ENCODE results near the gene NUTM2F. TPM values are rescaled to one million over a fixed set of nuclear protein-coding genes. Genes with fewer than 3 reads are reported as not detected.

NUTM2F gene
- total and polyA plus RNA-seq, 2 donors (not counting 3 experiments of a cell fraction or from before 2014, with no cell fraction given), result not detected

- H3K4me1 ChIP-seq (ENCODE audit: control insufficient read depth, extremely low read depth, insufficient read depth, low read length), result no peaks in the 10 kb centered on the region
- H3K9me3 ChIP-seq (replicated peaks; ENCODE audit: control insufficient read depth, insufficient read depth, low read length), result no peaks in the 10 kb centered on the region
- H4K20me1 ChIP-seq (replicated peaks; ENCODE audit: control insufficient read depth, extremely low read depth, insufficient read depth, low read length), result no peaks in the 10 kb centered on the region
- intact Hi-C loops (cut with micrococcal nuclease) (no loop called here), dilution Hi-C loops (cut with MboI; ENCODE audit: extremely low pct_ligation_motif_present, low sequenced_read_pairs) (no loop called here)
- no TSS peak for BruUV-seq (replicated peaks)
- TF ChIP-seq POLR2AphosphoS5 (IDR thresholded peaks at IDR 0.05; ENCODE audit: insufficient read depth, low read depth, low read length), result no peak
- no peaks in the 10 kb centered on the region for H3K9me1 ChIP-seq (replicated peaks; ENCODE audit: control insufficient read depth, extremely low read depth, insufficient read depth, low read length)
- CTCF ChIA-PET, result no interaction called here
- H3K27me3 ChIP-seq (ENCODE audit: control insufficient read depth in 2 of 2, insufficient read depth in 2 of 2, low read length in 2 of 2), result no peaks in the 10 kb centered on the region
- DNase-seq (ENCODE audit: low read depth, low spot score) (no peak), FAIRE-seq (no peak)
- POLR2A ChIA-PET, result no interaction called here
- H3K79me2 ChIP-seq (ENCODE audit: control insufficient read depth, insufficient read depth, low read length), result no peaks in the 10 kb centered on the region
- no peak overlapping the region for H3K4me2 ChIP-seq (ENCODE audit: insufficient read depth, low read length)
- no peak overlapping the region for H3K27ac ChIP-seq (ENCODE audit: insufficient read depth, low read depth, low read length)
- H3K4me3 ChIP-seq (replicated peaks in 1 of 3; ENCODE audit: insufficient read depth in 1 of 3, low read depth in 1 of 3, low read length in 3 of 3), result no peak overlapping the region
- no peak overlapping the region for H2AFZ ChIP-seq (ENCODE audit: low read depth, low read length)
- no peak overlapping the region for H3K9ac ChIP-seq (replicated peaks; ENCODE audit: extremely low read depth, insufficient read depth, low read length)
- peaks cover 0 to 3% of the 10 kb centered on the region in 2 experiments for H3K36me3 ChIP-seq (ENCODE audit: control insufficient read depth in 2 of 2, extremely low read depth in 1 of 2, insufficient read depth in 2 of 2, low read length in 2 of 2)
Measured at GRCh38 chr9:94302426-94302825, 26.0 kb downstream of the NUTM2F start.

GRCh38 chr9:94301583-94301982 is 26.9 kb downstream of the NUTM2F start:
- Histone ChIP-seq H3K27me3 (ENCODE audit: control insufficient read depth in 2 of 2, insufficient read depth in 2 of 2, low read length in 2 of 2) (no peaks in the 10 kb centered on the region), H3K79me2 (ENCODE audit: control insufficient read depth, insufficient read depth, low read length) (no peaks in the 10 kb centered on the region), H3K9ac (replicated peaks; ENCODE audit: extremely low read depth, insufficient read depth, low read length) (no peak overlapping the region), H3K9me3 (replicated peaks; ENCODE audit: control insufficient read depth, insufficient read depth, low read length) (no peaks in the 10 kb centered on the region), H3K4me3 (replicated peaks in 1 of 3; ENCODE audit: insufficient read depth in 1 of 3, low read depth in 1 of 3, low read length in 3 of 3) (no peak overlapping the region), H3K27ac (ENCODE audit: insufficient read depth, low read depth, low read length) (no peak overlapping the region), H4K20me1 (replicated peaks; ENCODE audit: control insufficient read depth, extremely low read depth, insufficient read depth, low read length) (no peaks in the 10 kb centered on the region), H3K36me3 (ENCODE audit: control insufficient read depth in 2 of 2, extremely low read depth in 1 of 2, insufficient read depth in 2 of 2, low read length in 2 of 2) (peaks cover 0 to 3% of the 10 kb centered on the region in 2 experiments), H3K4me1 (ENCODE audit: control insufficient read depth, extremely low read depth, insufficient read depth, low read length) (no peaks in the 10 kb centered on the region), H2AFZ (ENCODE audit: low read depth, low read length) (no peak overlapping the region), H3K9me1 (replicated peaks; ENCODE audit: control insufficient read depth, extremely low read depth, insufficient read depth, low read length) (no peaks in the 10 kb centered on the region), H3K4me2 (ENCODE audit: insufficient read depth, low read length) (no peak overlapping the region)
- no TSS peak for BruUV-seq (replicated peaks)
- intact Hi-C loops (cut with micrococcal nuclease) (no loop called here), dilution Hi-C loops (cut with MboI; ENCODE audit: extremely low pct_ligation_motif_present, low sequenced_read_pairs) (no loop called here)
- ChIA-PET POLR2A (no interaction called here), CTCF (no interaction called here)
- DNase-seq (ENCODE audit: low read depth, low spot score), result no peak
- TF ChIP-seq POLR2AphosphoS5 (IDR thresholded peaks at IDR 0.05; ENCODE audit: insufficient read depth, low read depth, low read length) (no peak), GATA2 (IDR thresholded peaks at IDR 0.05; ENCODE audit: insufficient read depth, insufficient read length, low read depth, low read length) (no peak), JUN (IDR thresholded peaks at IDR 0.05; ENCODE audit: borderline replicate concordance, insufficient read depth, insufficient read length, low read depth) (no peak), CTCF (IDR thresholded peaks at IDR 0.05; ENCODE audit: extremely low read depth in 1 of 2, insufficient read depth in 1 of 2, low read depth in 1 of 2, low read length in 2 of 2) (no peak), MAX (IDR thresholded peaks at IDR 0.05; ENCODE audit: insufficient read depth, insufficient read length) (no peak), POLR2A (IDR thresholded peaks at IDR 0.05; ENCODE audit: low read depth, low read length) (no peak), MYC (IDR thresholded peaks at IDR 0.05; ENCODE audit: low read depth, low read length) (no peak), FOS (IDR thresholded peaks at IDR 0.05; ENCODE audit: borderline replicate concordance, insufficient read depth, low read length) (no peak), EZH2 (IDR thresholded peaks at IDR 0.05; ENCODE audit: borderline replicate concordance, low read depth, low read length, severe bottlenecking) (no peak)
- FAIRE-seq, result no peak
